Activated T-cell treated with anti-CD3 and anti-CD28 coated beads, Interleukin-2, amount 50 U/mL, for 48 hours (primary cell): ENCODE measurements around the gene SUPT5H.

ENCODE experiments used
- DNase-seq, 2 experiments: peaks; one replicate each; pipeline ENCODE4 v3.0.0-alpha.2; 2020

The SUPT5H gene

DNA sequence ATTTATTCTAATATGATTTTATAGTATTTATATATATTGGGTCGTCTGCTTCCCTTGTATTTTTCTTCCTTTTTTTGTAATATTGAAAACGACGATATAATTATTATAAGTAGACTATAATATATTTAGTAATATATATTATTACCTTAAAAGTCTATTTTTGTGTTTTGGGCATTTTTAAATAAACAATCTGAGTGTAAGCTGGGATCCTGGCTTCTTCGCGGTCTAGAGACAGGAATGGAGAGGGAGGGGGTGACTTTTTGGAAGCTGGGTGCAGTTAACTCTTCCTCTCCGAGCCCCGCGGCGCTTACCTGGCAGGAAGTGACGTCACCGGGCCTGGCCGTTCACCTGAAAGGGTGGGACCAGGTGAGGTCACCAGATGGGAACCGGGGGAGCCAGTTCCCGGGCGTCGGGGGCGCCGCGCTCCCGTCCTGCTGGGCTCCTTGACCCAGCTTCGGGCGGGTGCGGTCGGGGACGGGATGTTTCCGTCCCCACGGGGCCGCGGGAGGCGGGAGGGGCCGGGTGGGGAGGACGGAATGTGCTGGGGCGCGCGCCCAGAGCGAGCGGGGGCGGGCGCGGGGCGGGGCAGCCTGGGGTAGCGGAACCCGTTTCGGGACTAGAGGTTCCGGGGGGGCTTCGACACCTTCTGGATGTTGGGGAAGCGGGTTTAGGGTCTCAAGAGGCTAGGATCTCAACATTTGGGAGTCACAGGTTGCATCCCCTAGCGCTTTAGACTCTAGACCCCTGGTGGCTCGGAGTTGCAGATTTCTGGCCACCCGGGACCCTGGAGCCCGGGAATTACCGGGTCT is 36.0 kb upstream of the SUPT5H start:
- peak; percentile 85 to 88 for DNase-seq

DNA sequence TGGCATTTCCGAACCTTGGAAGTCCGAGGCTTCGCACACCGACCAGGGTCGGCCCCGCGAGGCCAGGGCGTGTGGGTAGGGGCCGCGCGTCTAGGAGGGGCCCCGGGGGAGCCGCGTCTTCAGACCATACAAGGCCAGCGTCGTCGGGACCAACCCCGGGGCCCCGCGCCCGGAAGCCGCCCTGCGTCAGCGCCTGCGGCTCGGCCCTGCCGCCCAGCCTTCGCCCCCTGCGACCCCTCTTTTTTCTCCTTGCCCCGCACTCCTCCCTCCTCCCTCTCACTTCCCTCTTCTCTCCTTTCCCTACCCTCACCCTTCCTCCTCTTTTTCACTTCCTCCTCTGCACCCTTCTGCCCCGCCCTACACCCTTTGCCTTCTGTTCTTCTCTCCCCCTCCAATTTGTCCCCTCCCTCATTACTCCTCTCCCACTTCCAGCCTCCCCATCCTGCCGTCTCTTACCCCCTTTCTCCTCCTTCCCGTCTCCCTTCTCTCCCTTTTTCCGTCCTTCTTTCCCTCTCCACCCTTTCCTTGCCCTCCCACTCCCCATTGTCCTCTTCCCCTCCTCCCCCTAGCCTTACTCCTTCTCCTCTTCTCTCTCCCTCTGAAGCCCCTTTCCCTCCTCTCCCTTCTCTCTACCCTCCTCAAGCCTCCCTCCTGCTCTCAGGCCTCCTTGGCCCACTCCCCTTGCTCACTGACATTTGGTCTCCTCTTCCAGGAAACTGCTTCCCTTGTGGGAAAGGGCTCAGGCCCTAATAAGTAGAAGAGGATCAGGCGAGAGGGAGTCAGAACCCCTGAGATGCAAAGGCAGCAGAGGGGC is 35.2 kb upstream of the SUPT5H start:
- peak; percentile 70 to 78 for DNase-seq

- no peak for DNase-seq
Measured at GRCh38 chr19:39410831-39411080, 34.6 kb upstream of the SUPT5H start.

- peak; percentile 49 to 50 for DNase-seq
Measured at GRCh38 chr19:39411081-39411831, 34.1 kb upstream of the SUPT5H start.

- DNase-seq = peak; percentile 93 to 95
Measured at GRCh38 chr19:39411832-39412099, 33.6 kb upstream of the SUPT5H start.

DNA sequence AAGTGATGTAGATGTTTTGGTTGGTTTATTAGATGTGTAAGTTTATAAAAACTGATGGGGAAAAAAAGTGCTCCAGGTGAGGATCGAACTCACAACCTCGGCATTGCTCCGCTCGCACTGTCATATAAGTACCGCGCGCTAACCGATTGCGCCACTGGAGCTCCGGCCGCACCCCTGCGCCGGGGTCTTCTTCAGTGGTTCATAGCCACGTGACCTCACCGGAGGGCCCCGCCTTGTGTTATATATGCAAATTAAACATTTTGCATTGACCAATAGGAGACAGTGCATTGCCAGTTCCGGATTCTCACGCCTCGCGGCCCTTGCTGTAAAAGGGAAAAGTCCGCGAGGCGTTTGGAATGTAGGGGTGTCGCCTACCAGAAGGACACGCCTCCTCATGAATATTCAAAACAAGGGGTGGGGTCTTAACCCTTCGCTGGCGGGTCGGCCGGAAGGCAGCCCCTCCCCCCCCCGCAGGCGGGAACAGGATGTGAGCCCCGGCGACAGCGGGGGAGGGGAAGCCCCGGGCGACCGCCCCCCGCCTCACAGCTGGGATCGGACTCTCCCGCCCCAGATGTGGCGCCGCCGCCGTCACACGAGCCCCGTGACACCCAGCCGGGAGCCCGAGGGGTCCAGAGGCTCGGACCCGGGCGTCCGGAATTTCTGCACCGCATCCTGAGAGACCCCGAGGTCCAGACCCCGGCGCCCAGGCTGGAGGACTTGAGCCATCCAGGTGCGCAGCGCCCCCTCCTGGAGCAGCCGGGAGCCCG is 33.1 kb upstream of the SUPT5H start, which contains the start of gene PLEKHG2:
Gene PLEKHG2 (plus strand): TSS at position 570 of the 767 bp plus-strand sequence. CDS start 1,418 bp downstream, outside the sequence.
- peak; percentile 99 for DNase-seq

DNA sequence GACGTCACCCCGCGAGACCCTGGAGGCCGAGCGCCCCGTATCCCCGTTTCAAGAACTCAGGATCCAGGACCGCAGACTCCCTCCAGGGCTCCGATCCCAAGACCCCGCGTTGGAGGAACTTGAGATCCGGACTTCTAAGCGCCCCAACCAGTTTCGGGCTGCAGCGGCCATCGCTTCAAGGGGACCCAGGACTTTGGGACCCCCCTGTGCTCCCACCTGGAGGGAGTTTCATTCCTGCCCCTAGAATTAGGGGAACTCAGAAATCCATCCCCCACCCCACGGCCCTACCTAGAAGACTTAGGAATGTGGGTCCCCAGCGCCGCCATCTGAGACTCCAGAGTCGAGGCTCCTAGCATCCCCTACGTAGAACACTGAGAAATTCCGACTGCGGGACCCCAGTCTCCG is 32.5 kb upstream of the SUPT5H start:
- no peak for DNase-seq

DNA sequence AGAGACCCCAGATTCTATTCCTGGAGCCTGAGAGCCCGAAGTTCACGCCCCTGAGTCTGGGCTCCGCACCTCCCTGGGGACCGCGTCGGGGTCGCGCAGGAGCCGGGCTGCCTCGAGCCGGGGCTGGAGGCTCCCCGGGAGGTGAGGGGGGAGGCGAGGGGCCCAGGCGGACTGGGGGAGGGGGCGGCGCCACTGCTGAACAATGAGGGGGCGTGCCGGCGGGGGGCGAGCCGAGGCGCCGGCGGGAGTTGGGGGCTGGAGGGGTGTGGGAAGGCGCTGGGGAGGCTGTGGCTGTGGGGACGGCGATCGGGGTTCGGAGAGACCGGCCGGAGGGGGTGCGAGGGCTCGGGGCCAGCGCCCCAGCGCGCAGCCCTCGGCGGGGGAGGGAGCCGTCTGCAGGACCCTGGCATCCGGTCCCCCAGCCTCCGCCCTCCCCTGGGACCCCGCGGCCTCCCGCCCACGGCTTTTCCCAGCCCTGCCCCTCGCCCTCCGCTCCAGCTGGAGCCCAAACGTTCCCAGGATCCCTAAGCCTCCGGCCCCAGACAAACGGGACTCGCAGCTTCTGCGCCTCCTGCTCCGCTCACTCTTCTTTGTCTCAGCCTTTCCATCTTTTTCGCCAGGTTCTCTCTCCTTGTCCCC is 32.0 kb upstream of the SUPT5H start:
- peak in 1 of 2 experiments; percentile 55 for DNase-seq

GRCh38 chr19:39413911-39414608 is 31.3 kb upstream of the SUPT5H start:
- DNase-seq = no peak

- no peak for DNase-seq
Measured at GRCh38 chr19:39415111-39416046, 30.0 kb upstream of the SUPT5H start.

DNA sequence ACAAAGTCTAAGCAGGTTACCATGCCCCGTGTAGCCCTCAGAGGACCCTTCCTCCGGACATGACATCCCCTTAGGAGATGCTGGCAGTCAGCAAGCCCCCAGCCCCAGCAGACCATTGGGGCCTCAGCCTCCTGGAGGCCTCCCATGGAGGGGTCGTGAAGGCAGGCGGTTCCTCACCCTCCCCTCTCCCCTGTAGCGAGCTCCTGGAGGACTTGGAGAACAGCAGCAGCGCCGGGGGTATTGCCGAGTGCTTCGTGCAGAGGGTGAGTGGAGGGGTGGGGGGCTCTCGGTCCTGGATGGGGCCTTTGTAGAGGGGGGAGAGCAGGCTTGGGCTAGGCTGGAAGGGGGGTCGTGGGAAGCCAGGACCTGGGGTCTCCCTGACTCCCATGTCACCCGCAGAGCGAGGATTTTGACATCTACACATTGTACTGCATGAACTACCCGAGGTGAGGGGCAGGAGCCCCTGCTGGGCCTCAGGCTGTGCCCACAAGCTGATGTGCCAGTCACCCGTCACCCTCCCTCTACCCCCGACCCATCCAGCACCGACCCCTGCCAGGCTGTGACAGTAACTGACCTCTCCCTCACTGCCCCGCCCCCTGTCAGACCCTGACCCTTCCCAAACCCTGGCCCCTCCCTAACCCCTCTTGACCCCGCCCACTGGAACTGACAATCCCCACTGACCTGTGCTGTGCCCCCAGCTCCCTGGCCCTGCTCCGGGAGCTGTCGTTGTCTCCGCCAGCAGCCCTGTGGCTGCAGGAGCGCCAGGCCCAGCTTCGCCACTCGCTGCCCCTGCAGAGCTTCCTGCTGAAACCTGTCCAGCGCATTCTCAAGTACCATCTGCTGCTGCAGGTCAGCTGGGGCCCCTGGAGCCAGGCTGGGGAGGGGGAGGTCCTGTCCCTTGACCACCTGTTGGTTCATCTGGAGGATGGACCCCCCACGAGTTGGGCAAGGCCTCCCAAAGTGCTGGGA is 28.9 kb upstream of the SUPT5H start:
- no peak for DNase-seq

DNA sequence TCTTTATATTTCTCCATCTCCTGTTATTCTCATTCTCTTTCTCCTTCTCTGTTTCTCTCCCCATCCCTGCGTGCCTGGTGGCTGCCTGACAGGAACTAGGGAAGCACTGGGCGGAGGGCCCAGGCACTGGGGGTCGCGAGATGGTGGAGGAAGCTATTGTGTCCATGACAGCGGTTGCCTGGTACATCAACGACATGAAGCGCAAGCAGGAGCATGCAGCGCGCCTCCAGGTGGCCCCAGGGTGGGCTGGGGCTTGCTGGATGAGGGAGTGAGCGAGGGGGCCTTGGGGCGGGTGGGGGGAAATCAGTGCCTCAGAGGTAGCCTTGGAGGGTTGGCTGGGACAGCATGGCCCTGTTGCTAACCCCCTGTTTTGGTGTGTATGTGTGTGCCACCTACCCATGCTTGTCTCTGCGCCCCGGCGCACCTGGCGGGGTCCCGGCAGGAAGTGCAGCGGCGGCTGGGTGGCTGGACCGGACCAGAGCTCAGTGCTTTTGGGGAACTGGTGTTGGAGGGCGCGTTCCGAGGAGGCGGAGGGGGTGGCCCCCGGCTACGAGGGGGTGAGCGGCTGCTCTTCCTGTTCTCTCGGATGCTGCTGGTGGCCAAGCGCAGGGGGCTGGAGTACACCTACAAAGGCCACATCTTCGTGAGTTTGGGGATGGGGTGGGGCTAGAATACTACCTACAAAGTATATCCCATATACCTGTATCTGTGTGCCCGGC is 27.8 kb upstream of the SUPT5H start:
- no peak for DNase-seq

DNA sequence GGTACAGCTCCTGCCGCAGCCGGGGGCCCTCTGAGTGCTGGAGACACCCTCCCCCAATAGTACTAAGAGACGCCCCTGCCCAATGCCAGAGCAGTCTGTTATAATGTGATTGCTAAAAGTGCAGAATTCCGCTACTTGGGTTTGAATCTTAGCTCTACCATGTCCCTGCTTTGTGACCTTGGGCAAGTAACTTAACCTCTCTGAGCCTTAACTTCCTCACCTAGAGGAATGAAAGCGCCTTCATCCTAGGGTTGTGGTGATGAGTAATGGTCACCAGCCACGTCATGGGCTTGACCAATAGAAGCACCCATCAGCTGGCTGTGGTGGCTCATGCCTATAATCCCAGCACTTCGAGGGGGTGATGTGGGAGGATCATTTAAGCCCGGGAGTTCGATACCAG is 26.4 kb upstream of the SUPT5H start:
- DNase-seq = no peak

DNA sequence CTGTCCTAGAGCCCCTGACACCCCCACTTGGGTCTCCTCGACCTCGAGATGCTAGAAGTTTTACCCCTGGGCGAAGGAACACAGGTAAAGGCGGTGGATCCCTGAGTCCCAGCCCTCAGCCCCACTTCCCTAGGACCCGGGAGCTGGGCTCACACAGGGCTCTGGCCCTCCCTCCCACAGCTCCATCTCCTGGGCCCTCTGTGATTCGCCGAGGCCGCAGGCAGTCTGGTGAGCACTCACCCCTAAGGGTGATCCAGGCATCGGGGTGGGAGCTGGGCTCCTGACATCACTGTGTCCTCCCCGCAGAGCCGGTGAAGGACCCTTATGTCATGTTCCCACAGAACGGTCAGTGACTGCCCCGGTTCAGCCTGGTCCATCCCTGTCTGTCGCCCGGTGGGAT is 24.6 kb upstream of the SUPT5H start:
- DNase-seq = no peak

GRCh38 chr19:39422020-39422419 is 23.4 kb upstream of the SUPT5H start:
- no peak for DNase-seq

GRCh38 chr19:39423258-39424086 is 21.9 kb upstream of the SUPT5H start:
- DNase-seq = no peak

DNA sequence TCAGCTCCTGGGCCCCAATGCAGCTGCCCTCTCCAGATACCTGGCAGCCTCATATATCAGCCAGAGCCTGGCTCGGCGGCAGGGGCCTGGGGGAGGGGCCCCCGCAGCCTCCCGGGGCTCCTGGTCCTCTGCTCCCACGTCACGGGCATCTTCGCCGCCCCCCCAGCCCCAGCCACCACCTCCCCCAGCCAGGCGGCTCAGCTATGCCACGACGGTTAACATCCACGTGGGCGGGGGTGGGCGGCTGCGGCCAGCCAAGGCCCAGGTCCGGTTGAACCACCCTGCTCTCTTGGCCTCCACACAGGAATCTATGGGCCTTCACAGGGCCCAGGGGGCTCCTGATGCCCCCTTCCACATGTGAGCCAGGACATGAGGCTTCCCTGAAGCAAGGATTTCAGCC is 20.4 kb upstream of the SUPT5H start:
- DNase-seq = no peak

GRCh38 chr19:39425744-39426143 is 19.6 kb upstream of the SUPT5H start:
- DNase-seq = no peak
